ENCODE data around the gene CERS6.

CERS6 gene

DNA sequence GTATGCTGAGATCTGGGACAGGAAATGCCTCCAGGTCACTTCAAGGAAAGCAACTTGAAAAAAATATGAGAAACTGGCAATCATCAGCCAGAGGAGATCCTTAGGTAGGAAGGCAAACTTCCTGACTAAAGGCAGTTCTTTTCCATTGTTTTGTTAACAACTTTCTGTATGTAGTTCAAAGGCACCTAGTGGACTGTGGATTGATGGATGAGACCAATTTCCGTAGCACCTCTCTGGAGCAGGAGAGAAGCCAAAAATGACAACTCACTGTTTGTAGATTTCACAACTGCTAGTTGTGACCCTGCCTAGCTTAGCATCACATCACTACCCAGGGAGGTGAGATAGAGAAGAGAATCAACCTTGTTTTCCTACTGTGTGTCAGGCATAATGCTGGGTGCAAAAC, 324.6 kb downstream of the CERS6 start:
- no peak for DNase-seq (ENCODE audit: extremely low spot score)
- ChIA-PET CTCF (no interaction called here), POLR2A (no interaction called here)
- TF ChIP-seq FOXM1 (IDR thresholded peaks at IDR 0.05; ENCODE audit: borderline replicate concordance) (no peak), SP1 (IDR thresholded peaks at IDR 0.05) (no peak), CTBP1 (IDR thresholded peaks at IDR 0.05; ENCODE audit: borderline replicate concordance) (no peak), FOXA1 (IDR thresholded peaks at IDR 0.05) (no peak), L3MBTL2 (conservative IDR thresholded peaks at IDR 0.05) (no peak), ARNT (IDR thresholded peaks at IDR 0.05) (no peak), FOXK2 (IDR thresholded peaks at IDR 0.05) (no peak), ELF4 (IDR thresholded peaks at IDR 0.05) (no peak), BHLHE40 (IDR thresholded peaks at IDR 0.05; ENCODE audit: borderline replicate concordance) (no peak), NFRKB (IDR thresholded peaks at IDR 0.05) (no peak), LEF1 (IDR thresholded peaks at IDR 0.05; ENCODE audit: borderline replicate concordance) (no peak), SUZ12 (IDR thresholded peaks at IDR 0.05) (no peak), HDGF (IDR thresholded peaks at IDR 0.05; ENCODE audit: borderline replicate concordance) (no peak), TARDBP (IDR thresholded peaks at IDR 0.05) (no peak), ZNF384 (IDR thresholded peaks at IDR 0.05) (no peak)
- TF ChIP-seq, protein P1, sequence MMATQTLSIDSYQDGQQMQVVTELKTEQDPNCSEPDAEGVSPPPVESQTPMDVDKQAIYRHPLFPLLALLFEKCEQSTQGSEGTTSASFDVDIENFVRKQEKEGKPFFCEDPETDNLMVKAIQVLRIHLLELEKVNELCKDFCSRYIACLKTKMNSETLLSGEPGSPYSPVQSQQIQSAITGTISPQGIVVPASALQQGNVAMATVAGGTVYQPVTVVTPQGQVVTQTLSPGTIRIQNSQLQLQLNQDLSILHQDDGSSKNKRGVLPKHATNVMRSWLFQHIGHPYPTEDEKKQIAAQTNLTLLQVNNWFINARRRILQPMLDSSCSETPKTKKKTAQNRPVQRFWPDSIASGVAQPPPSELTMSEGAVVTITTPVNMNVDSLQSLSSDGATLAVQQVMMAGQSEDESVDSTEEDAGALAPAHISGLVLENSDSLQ (IDR thresholded peaks at IDR 0.05), result no peak

DNA sequence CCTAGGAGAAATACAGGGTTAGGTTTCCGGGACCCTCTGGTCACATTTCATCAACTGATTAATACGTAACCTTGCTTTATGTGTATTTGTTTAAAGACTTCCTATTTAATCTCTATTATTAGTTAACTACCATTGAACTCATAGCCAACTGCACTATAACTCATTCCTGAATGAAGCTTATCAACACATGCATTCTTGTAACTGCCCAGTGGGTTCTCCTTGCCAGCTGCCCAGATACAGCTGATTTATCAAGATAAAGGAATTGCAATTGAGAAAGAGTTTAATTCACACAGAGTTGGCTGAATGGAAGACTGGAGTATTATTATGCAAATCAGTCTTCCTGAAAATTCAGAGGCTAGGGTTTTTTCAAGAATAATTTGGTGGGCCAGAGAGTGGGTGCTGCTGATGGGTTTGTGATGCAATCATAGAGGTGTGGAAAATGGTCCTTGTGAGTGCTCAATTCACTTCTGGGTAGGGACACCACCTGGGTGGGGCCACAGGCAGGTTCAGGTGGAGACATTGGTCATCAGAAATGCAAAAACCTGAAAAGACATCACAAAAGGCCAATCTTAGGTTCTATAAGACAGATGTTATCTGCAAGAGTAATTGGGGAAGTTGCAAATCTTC, 325.2 kb downstream of the CERS6 start:
- ChIA-PET POLR2A (no interaction called here), CTCF (no interaction called here)
- TF ChIP-seq CTBP1 (IDR thresholded peaks at IDR 0.05; ENCODE audit: borderline replicate concordance) (no peak), NFRKB (IDR thresholded peaks at IDR 0.05) (no peak), BHLHE40 (IDR thresholded peaks at IDR 0.05; ENCODE audit: borderline replicate concordance) (no peak), LEF1 (IDR thresholded peaks at IDR 0.05; ENCODE audit: borderline replicate concordance) (no peak), HDGF (IDR thresholded peaks at IDR 0.05; ENCODE audit: borderline replicate concordance) (no peak), L3MBTL2 (conservative IDR thresholded peaks at IDR 0.05) (no peak), ZNF384 (IDR thresholded peaks at IDR 0.05) (no peak), FOXM1 (IDR thresholded peaks at IDR 0.05; ENCODE audit: borderline replicate concordance) (no peak), SUZ12 (IDR thresholded peaks at IDR 0.05) (no peak), FOXA1 (IDR thresholded peaks at IDR 0.05) (no peak), ARNT (IDR thresholded peaks at IDR 0.05) (no peak), SP1 (IDR thresholded peaks at IDR 0.05) (no peak), ELF4 (IDR thresholded peaks at IDR 0.05) (no peak), FOXK2 (IDR thresholded peaks at IDR 0.05) (no peak), TARDBP (IDR thresholded peaks at IDR 0.05) (no peak)
- TF ChIP-seq, protein P1 (IDR thresholded peaks at IDR 0.05), result no peak
- DNase-seq (ENCODE audit: extremely low spot score), result no peak

- no peak for TF ChIP-seq ZNF384 (IDR thresholded peaks at IDR 0.05)
- TF ChIP-seq FOXM1 (IDR thresholded peaks at IDR 0.05; ENCODE audit: borderline replicate concordance), result no peak
- TF ChIP-seq FOXA1 (IDR thresholded peaks at IDR 0.05), result no peak
- no peak for TF ChIP-seq SP1 (IDR thresholded peaks at IDR 0.05)
- no peak for TF ChIP-seq NFRKB (IDR thresholded peaks at IDR 0.05)
- TF ChIP-seq TARDBP (IDR thresholded peaks at IDR 0.05), result no peak
- no peak for TF ChIP-seq L3MBTL2 (conservative IDR thresholded peaks at IDR 0.05)
- TF ChIP-seq CTBP1 (IDR thresholded peaks at IDR 0.05; ENCODE audit: borderline replicate concordance), result no peak
- no peak for TF ChIP-seq BHLHE40 (IDR thresholded peaks at IDR 0.05; ENCODE audit: borderline replicate concordance)
- TF ChIP-seq LEF1 (IDR thresholded peaks at IDR 0.05; ENCODE audit: borderline replicate concordance), result no peak
- TF ChIP-seq FOXK2 (IDR thresholded peaks at IDR 0.05), result no peak
- TF ChIP-seq ELF4 (IDR thresholded peaks at IDR 0.05), result no peak
- TF ChIP-seq, protein P1 (IDR thresholded peaks at IDR 0.05), result no peak
- TF ChIP-seq ARNT (IDR thresholded peaks at IDR 0.05), result no peak
- TF ChIP-seq HDGF (IDR thresholded peaks at IDR 0.05; ENCODE audit: borderline replicate concordance), result no peak
- POLR2A ChIA-PET, result no interaction called here
- DNase-seq (ENCODE audit: extremely low spot score), result no peak
- CTCF ChIA-PET, result no interaction called here
Measured at GRCh38 chr2:168782271-168782670, 326.2 kb downstream of the CERS6 start.

- no peak for DNase-seq (ENCODE audit: extremely low spot score)
- ChIA-PET CTCF (no interaction called here), POLR2A (no interaction called here)
- TF ChIP-seq FOXM1 (IDR thresholded peaks at IDR 0.05; ENCODE audit: borderline replicate concordance) (no peak), NFRKB (IDR thresholded peaks at IDR 0.05) (no peak), HDGF (IDR thresholded peaks at IDR 0.05; ENCODE audit: borderline replicate concordance) (no peak), BHLHE40 (IDR thresholded peaks at IDR 0.05; ENCODE audit: borderline replicate concordance) (no peak), SUZ12 (IDR thresholded peaks at IDR 0.05) (no peak), LEF1 (IDR thresholded peaks at IDR 0.05; ENCODE audit: borderline replicate concordance) (no peak), ARNT (IDR thresholded peaks at IDR 0.05) (no peak), CTBP1 (IDR thresholded peaks at IDR 0.05; ENCODE audit: borderline replicate concordance) (no peak), TARDBP (IDR thresholded peaks at IDR 0.05) (no peak), SP1 (IDR thresholded peaks at IDR 0.05) (no peak), FOXA1 (IDR thresholded peaks at IDR 0.05) (no peak), ZNF384 (IDR thresholded peaks at IDR 0.05) (no peak), ELF4 (IDR thresholded peaks at IDR 0.05) (no peak), FOXK2 (IDR thresholded peaks at IDR 0.05) (no peak), L3MBTL2 (conservative IDR thresholded peaks at IDR 0.05) (no peak)
- TF ChIP-seq, protein P1 (IDR thresholded peaks at IDR 0.05), result no peak
Measured at GRCh38 chr2:168784993-168785392, 328.9 kb downstream of the CERS6 start.

- ChIA-PET CTCF (no interaction called here), POLR2A (no interaction called here)
- DNase-seq (ENCODE audit: extremely low spot score), result no peak
- no peak for TF ChIP-seq L3MBTL2 (conservative IDR thresholded peaks at IDR 0.05)
- no peak for TF ChIP-seq CTBP1 (IDR thresholded peaks at IDR 0.05; ENCODE audit: borderline replicate concordance)
- no peak for TF ChIP-seq ARNT (IDR thresholded peaks at IDR 0.05)
- TF ChIP-seq ELF4 (IDR thresholded peaks at IDR 0.05), result no peak
- no peak for TF ChIP-seq SUZ12 (IDR thresholded peaks at IDR 0.05)
- TF ChIP-seq SP1 (IDR thresholded peaks at IDR 0.05), result no peak
- TF ChIP-seq FOXA1 (IDR thresholded peaks at IDR 0.05), result no peak
- no peak for TF ChIP-seq ZNF384 (IDR thresholded peaks at IDR 0.05)
- TF ChIP-seq HDGF (IDR thresholded peaks at IDR 0.05; ENCODE audit: borderline replicate concordance), result no peak
- TF ChIP-seq FOXK2 (IDR thresholded peaks at IDR 0.05), result no peak
- no peak for TF ChIP-seq TARDBP (IDR thresholded peaks at IDR 0.05)
- TF ChIP-seq BHLHE40 (IDR thresholded peaks at IDR 0.05; ENCODE audit: borderline replicate concordance), result no peak
- no peak for TF ChIP-seq NFRKB (IDR thresholded peaks at IDR 0.05)
- TF ChIP-seq, protein P1 (IDR thresholded peaks at IDR 0.05), result no peak
- TF ChIP-seq FOXM1 (IDR thresholded peaks at IDR 0.05; ENCODE audit: borderline replicate concordance), result no peak
- TF ChIP-seq LEF1 (IDR thresholded peaks at IDR 0.05; ENCODE audit: borderline replicate concordance), result no peak
Measured at GRCh38 chr2:168787098-168787781, 331.2 kb downstream of the CERS6 start.

Data from HEK293T (cell line).